Measurements from ENCODE around the gene OLFML1.
A peak's percentile ranks its signal among the peaks of the same experiment; 100 is the strongest.

The OLFML1 gene

GRCh38 chr11:7442588-7443215, 42.6 kb upstream of the OLFML1 start:
- peak; percentile 74 for DNase-seq (ENCODE audit: extremely low spot score)
- CTCF ChIA-PET, result interaction anchor here (0.7 to 2.1 kb wide), 9 partner anchors 21 to 346 kb away, joined by 3 to 6 read pairs (median 3); no protein-coding TSS in a partner anchor
- POLR2A ChIA-PET, result no interaction called here
- no peak for TF ChIP-seq L3MBTL2 (conservative IDR thresholded peaks at IDR 0.05)
- TF ChIP-seq FOXK2 (IDR thresholded peaks at IDR 0.05), result no peak
- TF ChIP-seq BHLHE40 (IDR thresholded peaks at IDR 0.05; ENCODE audit: borderline replicate concordance), result no peak
- no peak for TF ChIP-seq FOXA1 (IDR thresholded peaks at IDR 0.05)
- no peak for TF ChIP-seq SUZ12 (IDR thresholded peaks at IDR 0.05)
- TF ChIP-seq FOXM1 (IDR thresholded peaks at IDR 0.05; ENCODE audit: borderline replicate concordance), result no peak
- no peak for TF ChIP-seq ELF4 (IDR thresholded peaks at IDR 0.05)
- TF ChIP-seq CTBP1 (IDR thresholded peaks at IDR 0.05; ENCODE audit: borderline replicate concordance), result no peak
- TF ChIP-seq HDGF (IDR thresholded peaks at IDR 0.05; ENCODE audit: borderline replicate concordance), result no peak
- no peak for TF ChIP-seq LEF1 (IDR thresholded peaks at IDR 0.05; ENCODE audit: borderline replicate concordance)
- no peak for TF ChIP-seq ZNF384 (IDR thresholded peaks at IDR 0.05)
- no peak for TF ChIP-seq TARDBP (IDR thresholded peaks at IDR 0.05)

GRCh38 chr11:7444091-7444981, 41.0 kb upstream of the OLFML1 start:
- ChIA-PET POLR2A (no interaction called here), CTCF (interaction anchor here (0.6 kb wide), 1 partner anchor 346 kb away, joined by 3 read pairs; no protein-coding TSS in a partner anchor)
- no peak for TF ChIP-seq ARNT (IDR thresholded peaks at IDR 0.05)
- no peak for TF ChIP-seq CTBP1 (IDR thresholded peaks at IDR 0.05; ENCODE audit: borderline replicate concordance)
- TF ChIP-seq PKNOX1 (IDR thresholded peaks at IDR 0.05), result no peak
- TF ChIP-seq ZNF384 (IDR thresholded peaks at IDR 0.05), result no peak
- no peak for TF ChIP-seq TARDBP (IDR thresholded peaks at IDR 0.05)
- DNase-seq (ENCODE audit: extremely low spot score), result no peak

GRCh38 chr11:7445564-7445963, 39.7 kb upstream of the OLFML1 start:
- no peak for TF ChIP-seq SP1 (IDR thresholded peaks at IDR 0.05)
- TF ChIP-seq L3MBTL2 (conservative IDR thresholded peaks at IDR 0.05), result no peak
- TF ChIP-seq LEF1 (IDR thresholded peaks at IDR 0.05; ENCODE audit: borderline replicate concordance), result no peak
- no peak for TF ChIP-seq BHLHE40 (IDR thresholded peaks at IDR 0.05; ENCODE audit: borderline replicate concordance)
- TF ChIP-seq FOXM1 (IDR thresholded peaks at IDR 0.05; ENCODE audit: borderline replicate concordance), result no peak
- no peak for TF ChIP-seq HDGF (IDR thresholded peaks at IDR 0.05; ENCODE audit: borderline replicate concordance)
- no peak for TF ChIP-seq FOXA1 (IDR thresholded peaks at IDR 0.05)
- DNase-seq (ENCODE audit: extremely low spot score), result no peak
- POLR2A ChIA-PET, result no interaction called here

GRCh38 chr11:7448201-7448600, 37.1 kb upstream of the OLFML1 start:
- no peak for TF ChIP-seq SUZ12 (IDR thresholded peaks at IDR 0.05)
- no peak for TF ChIP-seq ARNT (IDR thresholded peaks at IDR 0.05)
- no peak for TF ChIP-seq FOXM1 (IDR thresholded peaks at IDR 0.05; ENCODE audit: borderline replicate concordance)
- no peak for TF ChIP-seq NFRKB (IDR thresholded peaks at IDR 0.05)
- no peak for TF ChIP-seq TARDBP (IDR thresholded peaks at IDR 0.05)
- no peak for TF ChIP-seq LEF1 (IDR thresholded peaks at IDR 0.05; ENCODE audit: borderline replicate concordance)
- no peak for TF ChIP-seq FOXK2 (IDR thresholded peaks at IDR 0.05)
- TF ChIP-seq ELF4 (IDR thresholded peaks at IDR 0.05), result no peak
- TF ChIP-seq SP1 (IDR thresholded peaks at IDR 0.05), result no peak
- TF ChIP-seq ZNF384 (IDR thresholded peaks at IDR 0.05), result no peak
- TF ChIP-seq CTBP1 (IDR thresholded peaks at IDR 0.05; ENCODE audit: borderline replicate concordance), result no peak
- TF ChIP-seq BHLHE40 (IDR thresholded peaks at IDR 0.05; ENCODE audit: borderline replicate concordance), result no peak
- TF ChIP-seq PKNOX1 (IDR thresholded peaks at IDR 0.05), result no peak
- no peak for TF ChIP-seq FOXA1 (IDR thresholded peaks at IDR 0.05)
- TF ChIP-seq L3MBTL2 (conservative IDR thresholded peaks at IDR 0.05), result no peak
- no peak for TF ChIP-seq HDGF (IDR thresholded peaks at IDR 0.05; ENCODE audit: borderline replicate concordance)
- CTCF ChIA-PET, result no interaction called here
- POLR2A ChIA-PET, result no interaction called here
- DNase-seq (ENCODE audit: extremely low spot score), result no peak

More at GRCh38 chr11:7445564-7445963, 39.7 kb upstream of the OLFML1 start:
- CTCF ChIA-PET, result no interaction called here

- DNase-seq (ENCODE audit: extremely low spot score), result no peak
- CTCF ChIA-PET, result no interaction called here
These were observed 36.0 kb upstream of the OLFML1 start for GRCh38 chr11:7449211-7449840.

More at GRCh38 chr11:7449211-7449840, 36.0 kb upstream of the OLFML1 start:
- TF ChIP-seq SP1 (IDR thresholded peaks at IDR 0.05), result no peak
- no peak for TF ChIP-seq TARDBP (IDR thresholded peaks at IDR 0.05)
- no peak for TF ChIP-seq ARNT (IDR thresholded peaks at IDR 0.05)
- TF ChIP-seq FOXA1 (IDR thresholded peaks at IDR 0.05), result no peak
- no peak for TF ChIP-seq ZNF384 (IDR thresholded peaks at IDR 0.05)
- no peak for TF ChIP-seq BHLHE40 (IDR thresholded peaks at IDR 0.05; ENCODE audit: borderline replicate concordance)
- TF ChIP-seq L3MBTL2 (conservative IDR thresholded peaks at IDR 0.05), result no peak
- no peak for TF ChIP-seq FOXM1 (IDR thresholded peaks at IDR 0.05; ENCODE audit: borderline replicate concordance)
- TF ChIP-seq ELF4 (IDR thresholded peaks at IDR 0.05), result no peak
- no peak for TF ChIP-seq LEF1 (IDR thresholded peaks at IDR 0.05; ENCODE audit: borderline replicate concordance)
- no peak for TF ChIP-seq FOXK2 (IDR thresholded peaks at IDR 0.05)
- TF ChIP-seq NFRKB (IDR thresholded peaks at IDR 0.05), result no peak
- no peak for TF ChIP-seq PKNOX1 (IDR thresholded peaks at IDR 0.05)
- TF ChIP-seq HDGF (IDR thresholded peaks at IDR 0.05; ENCODE audit: borderline replicate concordance), result no peak
- TF ChIP-seq SUZ12 (IDR thresholded peaks at IDR 0.05), result no peak
- no peak for TF ChIP-seq CTBP1 (IDR thresholded peaks at IDR 0.05; ENCODE audit: borderline replicate concordance)
- POLR2A ChIA-PET, result no interaction called here
